ENCODE measurements around the gene CTSS. TPM values are rescaled to one million over a fixed set of nuclear protein-coding genes. Genes with fewer than 3 reads are reported as not detected.

CTSS gene
- total RNA-seq, 1 experiment from 2014 or later, result 0.57 TPM

GRCh38 chr1:150696162-150696561 is 69.4 kb downstream of the CTSS start:
- no peak for TF ChIP-seq MAX (IDR thresholded peaks at IDR 0.05)
- TF ChIP-seq ZNF274 (IDR thresholded peaks at IDR 0.05; ENCODE audit: low read depth, low read length), result no peak
- TF ChIP-seq POLR2A (IDR thresholded peaks at IDR 0.05; ENCODE audit: borderline replicate concordance, extremely low read depth, insufficient read depth, insufficient read length), result no peak
- TF ChIP-seq POLR2AphosphoS5 (IDR thresholded peaks at IDR 0.05; ENCODE audit: low read depth, low read length), result no peak
- TF ChIP-seq REST (IDR thresholded peaks at IDR 0.05; ENCODE audit: low read depth), result no peak
- no peak for TF ChIP-seq CTCF (IDR thresholded peaks at IDR 0.05 in 2 of 3, conservative IDR thresholded peaks at IDR 0.05 in 1 of 3; ENCODE audit: borderline replicate concordance in 1 of 3, insufficient read depth in 1 of 3, low read depth in 2 of 3, low read length in 2 of 3)
- no peak for TF ChIP-seq EGR1 (IDR thresholded peaks at IDR 0.05; ENCODE audit: low read depth)
- ATAC-seq (no peak), DNase-seq (ENCODE audit: low read depth, low spot score) (no peak)
- Histone ChIP-seq H3K9ac (ENCODE audit: low read length) (peak overlapping the region; percentile 62), H3K27ac (ENCODE audit: low read depth, low read length) (no peak overlapping the region), H3K9me2 (ENCODE audit: insufficient read depth) (no peaks in the 10 kb centered on the region; the same call in 1 of the 2 replicates), H3K4me2 (ENCODE audit: low read length) (peak overlapping the region; percentile 73), H3K4me1 (ENCODE audit: control insufficient read depth in 1 of 2, insufficient read depth in 2 of 2, low read length in 2 of 2) (peaks cover 5 to 11% of the 10 kb centered on the region in 2 experiments; a peak in 3 of 4 replicates), H3K79me2 (ENCODE audit: insufficient read depth, low read length) (peaks cover 9% of the 10 kb centered on the region), H4K20me1 (ENCODE audit: insufficient read depth) (no peaks in the 10 kb centered on the region), H2AFZ (ENCODE audit: low read depth, low read length, poor library complexity, severe bottlenecking) (no peak overlapping the region), H3K27me3 (ENCODE audit: insufficient read depth, low read length) (no peaks in the 10 kb centered on the region), H3K9me3 (ENCODE audit: control insufficient read depth in 1 of 2, insufficient read depth in 1 of 2, low read depth in 1 of 2, low read length in 2 of 2) (no peaks in the 10 kb centered on the region), H3K36me3 (ENCODE audit: control insufficient read depth in 1 of 2, insufficient read depth in 2 of 2, low read length in 2 of 2) (peaks cover 4 to 18% of the 10 kb centered on the region in 2 experiments; a peak in 2 of 4 replicates), H3K4me3 (replicated peaks in 1 of 2; ENCODE audit: low read depth in 1 of 2, low read length in 2 of 2) (peak overlapping the region; percentile 71 to 88)
- ChIA-PET CTCF (interaction anchor here (1.6 kb wide), 1 partner anchor 9 kb away, joined by 3 read pairs; no protein-coding TSS in a partner anchor), POLR2A (interaction anchor here (1.0 kb wide), 1 partner anchor 116 kb away, joined by 5 read pairs; the partner anchor contains the start of gene MCL1), RAD21 (ENCODE audit: low non-redundant PET in 1 of 2, low total read pairs in 2 of 2, uncharacterized antibody in 2 of 2, unreplicated experiment in 2 of 2) (interaction anchor here in 1 of 2 experiments (1.0 kb wide), 1 partner anchor 78 kb away, joined by 3 read pairs; no protein-coding TSS in a partner anchor)
- intact Hi-C loops (cut with micrococcal nuclease), result loop anchor here (10.0 kb wide), 1 partner anchor 131 kb away; no protein-coding TSS in a partner anchor
- BruUV-seq (replicated peaks), result TSS peak; percentile 62
